Stomach smooth muscle (tissue), 2 donors: ENCODE results near the gene ZNF784.
"Not testable (repeated sequence)": the region's sequence is repeated elsewhere in the genome, so short reads cannot be mapped to it uniquely, and the experiment has no call there.

Experiments
- H3K27ac ChIP-seq: one replicate; pipeline ENCODE4 v1.7.0; 2013; ENCODE audit warnings: mild to moderate bottlenecking, low read length, inconsistent platforms
- H3K27me3 ChIP-seq, 2 donors: one replicate each; pipeline ENCODE4 v1.7.0; 2013; ENCODE audit warnings: low read length in 2 of 2; ENCODE audit not compliant: insufficient read depth in 2 of 2, control insufficient read depth in 1 of 2
- H3K36me3 ChIP-seq, 2 donors: one replicate each; pipeline ENCODE4 v1.7.0; 2013; ENCODE audit warnings: low read length in 2 of 2; ENCODE audit not compliant: control insufficient read depth in 2 of 2, insufficient read depth in 2 of 2
- H3K4me1 ChIP-seq: one replicate; pipeline ENCODE4 v1.7.0; 2013; ENCODE audit warnings: low read length; ENCODE audit not compliant: control insufficient read depth, insufficient read depth
- H3K4me3 ChIP-seq, 2 donors: one replicate each; pipeline ENCODE4 v1.7.0; 2013; ENCODE audit warnings: low read length in 2 of 2
- H3K9ac ChIP-seq, 2 donors: one replicate each; pipeline ENCODE4 v1.7.0; 2013; ENCODE audit warnings: low read length in 2 of 2, mild to moderate bottlenecking in 1 of 2
- H3K9me3 ChIP-seq, 2 donors: one replicate each; pipeline ENCODE4 v1.7.0; 2013; ENCODE audit warnings: low read length in 2 of 2; ENCODE audit not compliant: control insufficient read depth in 2 of 2
- donor health status: healthy.
- donor health status: Pancreatic carcinoma.

The ZNF784 gene

GRCh38 chr19:55592391-55593090 lies 31.8 kb downstream of the ZNF784 start:
- H3K9me3 ChIP-seq = no peaks in the 10 kb centered on the region
- H3K27me3 ChIP-seq = peaks cover 0 to 4% of the 10 kb centered on the region in 2 donors
- no peak overlapping the region for H3K4me3 ChIP-seq
- H3K4me1 ChIP-seq = peaks cover under 1% of the 10 kb centered on the region
- no peak overlapping the region for H3K9ac ChIP-seq
- H3K36me3 ChIP-seq = peaks cover 9 to 16% of the 10 kb centered on the region in 2 donors
- H3K27ac ChIP-seq = no peak overlapping the region

GRCh38 chr19:55591555-55591954 lies 32.8 kb downstream of the ZNF784 start:
- H3K9ac ChIP-seq = no peak overlapping the region
- peaks cover 9 to 16% of the 10 kb centered on the region in 2 donors for H3K36me3 ChIP-seq
- no peak overlapping the region for H3K27ac ChIP-seq
- H3K27me3 ChIP-seq = peaks cover 0 to 6% of the 10 kb centered on the region in 2 donors
- H3K9me3 ChIP-seq = no peaks in the 10 kb centered on the region
- H3K4me3 ChIP-seq = no peak overlapping the region
- peaks cover 10% of the 10 kb centered on the region for H3K4me1 ChIP-seq

GRCh38 chr19:55590617-55591016 lies 33.7 kb downstream of the ZNF784 start:
- Histone ChIP-seq H3K27me3 (peaks cover 0 to 6% of the 10 kb centered on the region in 2 donors), H3K4me1 (peaks cover 18% of the 10 kb centered on the region), H3K9ac (no peak overlapping the region), H3K36me3 (peaks cover 2 to 9% of the 10 kb centered on the region in 2 donors), H3K4me3 (no peak overlapping the region), H3K9me3 (no peaks in the 10 kb centered on the region), H3K27ac (no peak overlapping the region)

GRCh38 chr19:55590109-55590508 lies 34.3 kb downstream of the ZNF784 start:
- Histone ChIP-seq H3K27ac (no peak overlapping the region), H3K36me3 (peaks cover 0 to 5% of the 10 kb centered on the region in 2 donors), H3K4me1 (peaks cover 18% of the 10 kb centered on the region), H3K9me3 (no peaks in the 10 kb centered on the region), H3K4me3 (no peak overlapping the region), H3K27me3 (peaks cover 0 to 6% of the 10 kb centered on the region in 2 donors), H3K9ac (no peak overlapping the region)

- Histone ChIP-seq H3K27me3 (peaks cover 0 to 9% of the 10 kb centered on the region in 2 donors), H3K4me1 (peaks cover 18% of the 10 kb centered on the region), H3K36me3 (no peaks in the 10 kb centered on the region), H3K4me3 (no peak overlapping the region), H3K9me3 (no peaks in the 10 kb centered on the region), H3K9ac (no peak overlapping the region), H3K27ac (no peak overlapping the region)
Observed at GRCh38 chr19:55588738-55589137, 35.6 kb downstream of the ZNF784 start.

GRCh38 chr19:55586976-55587668 lies 37.2 kb downstream of the ZNF784 start:
- Histone ChIP-seq H3K9ac (no peak overlapping the region), H3K27ac (no peak overlapping the region), H3K4me3 (peak overlapping the region; percentile 58 to 69), H3K9me3 (no peaks in the 10 kb centered on the region), H3K27me3 (peaks cover 0 to 9% of the 10 kb centered on the region in 2 donors), H3K4me1 (peaks cover 18% of the 10 kb centered on the region), H3K36me3 (no peaks in the 10 kb centered on the region)

- peaks cover 31% of the 10 kb centered on the region for H3K4me1 ChIP-seq
- no peaks in the 10 kb centered on the region for H3K9me3 ChIP-seq
- H3K4me3 ChIP-seq = peak overlapping the region; percentile 55 to 67
- no peaks in the 10 kb centered on the region for H3K36me3 ChIP-seq
- peak overlapping the region; percentile 13 to 36 for H3K9ac ChIP-seq
- H3K27ac ChIP-seq = no peak overlapping the region
- H3K27me3 ChIP-seq = peaks cover 0 to 9% of the 10 kb centered on the region in 2 donors
Observed at GRCh38 chr19:55585658-55586339, 38.6 kb downstream of the ZNF784 start.

GRCh38 chr19:55584871-55585270 lies 39.5 kb downstream of the ZNF784 start:
- peaks cover 34% of the 10 kb centered on the region for H3K4me1 ChIP-seq
- H3K36me3 ChIP-seq = no peaks in the 10 kb centered on the region
- H3K27me3 ChIP-seq = peaks cover 0 to 4% of the 10 kb centered on the region in 2 donors
- no peak overlapping the region for H3K27ac ChIP-seq
- no peak overlapping the region for H3K9ac ChIP-seq
- H3K4me3 ChIP-seq = no peak overlapping the region
- H3K9me3 ChIP-seq = no peaks in the 10 kb centered on the region

GRCh38 chr19:55583897-55584296 lies 40.5 kb downstream of the ZNF784 start:
- H3K4me1 ChIP-seq = peaks cover 38% of the 10 kb centered on the region
- not testable (repeated sequence) for H3K27ac ChIP-seq, H3K27me3 ChIP-seq, H3K9me3 ChIP-seq, H3K4me3 ChIP-seq, H3K9ac ChIP-seq, H3K36me3 ChIP-seq

GRCh38 chr19:55582284-55582683 lies 42.1 kb downstream of the ZNF784 start:
- H3K4me1 ChIP-seq = peaks cover 35% of the 10 kb centered on the region
- H3K9ac ChIP-seq, H3K27ac ChIP-seq: not testable (repeated sequence)

More at GRCh38 chr19:55582284-55582683, 42.1 kb downstream of the ZNF784 start:
- H3K36me3 ChIP-seq, H3K9me3 ChIP-seq, H3K27me3 ChIP-seq, H3K4me3 ChIP-seq: not testable (repeated sequence)
